ENCODE measurements around the gene RSRC1. TPM values are rescaled to one million over a fixed set of nuclear protein-coding genes. Genes with fewer than 3 reads are reported as not detected.

Gene RSRC1
- total RNA-seq, 1 donor from 2014 or later = 77.9 TPM

DNA sequence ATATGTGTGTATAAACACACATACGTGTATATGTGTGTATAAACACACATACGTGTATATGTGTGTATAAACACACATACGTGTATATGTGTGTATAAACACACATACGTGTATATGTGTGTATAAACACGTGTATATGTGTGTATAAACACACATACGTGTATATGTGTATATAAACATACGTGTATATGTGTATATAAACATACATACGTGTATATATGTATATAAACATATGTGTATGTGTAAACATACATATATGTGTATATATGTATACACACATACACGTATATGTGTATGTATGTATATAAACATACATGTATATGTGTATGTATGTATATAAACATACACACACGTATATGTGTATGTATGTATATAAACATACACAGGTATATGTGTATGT lies 119.1 kb downstream of the RSRC1 start:
- DNase-seq (ENCODE audit: low read depth) = peak; percentile 7

DNA sequence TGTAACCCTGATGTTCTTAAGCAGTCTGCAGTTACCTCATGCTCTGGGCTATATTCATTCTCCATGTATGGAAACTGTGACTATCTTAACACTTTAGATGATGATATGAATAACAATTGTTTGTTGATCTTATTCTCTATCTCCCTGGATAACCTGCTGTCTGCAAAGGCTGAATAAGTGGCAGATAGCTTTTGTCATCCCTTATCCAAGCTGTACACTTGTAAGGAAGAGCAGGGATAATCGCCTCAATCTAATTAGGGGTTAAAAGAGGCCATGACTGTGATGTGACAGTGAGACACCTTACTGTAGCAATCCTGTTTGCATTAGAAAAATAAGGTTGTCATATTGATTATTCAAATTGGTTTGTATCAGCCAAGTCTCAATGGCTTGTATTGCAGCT lies 123.9 kb downstream of the RSRC1 start:
- no peak for DNase-seq (ENCODE audit: low read depth)

DNA sequence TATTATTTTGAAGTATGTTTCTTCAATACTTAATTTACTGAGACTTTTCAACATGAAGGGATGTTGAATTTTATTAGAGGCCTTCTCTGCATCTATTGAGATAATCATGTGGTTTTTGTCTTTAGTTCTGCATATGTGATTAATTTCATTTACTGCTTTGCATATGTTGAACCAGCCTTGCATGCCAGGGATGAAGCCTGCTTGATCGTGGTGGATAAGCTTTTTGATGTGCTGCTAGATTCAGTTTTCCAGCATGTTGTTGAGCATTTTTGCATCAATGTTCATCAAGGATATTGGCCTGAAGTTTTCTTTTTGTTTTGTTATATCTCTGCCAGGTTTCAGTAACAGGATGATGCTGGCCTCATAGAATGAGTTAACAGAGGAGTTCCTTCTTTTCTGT lies 134.4 kb downstream of the RSRC1 start:
- no peak for DNase-seq (ENCODE audit: low read depth)

DNA sequence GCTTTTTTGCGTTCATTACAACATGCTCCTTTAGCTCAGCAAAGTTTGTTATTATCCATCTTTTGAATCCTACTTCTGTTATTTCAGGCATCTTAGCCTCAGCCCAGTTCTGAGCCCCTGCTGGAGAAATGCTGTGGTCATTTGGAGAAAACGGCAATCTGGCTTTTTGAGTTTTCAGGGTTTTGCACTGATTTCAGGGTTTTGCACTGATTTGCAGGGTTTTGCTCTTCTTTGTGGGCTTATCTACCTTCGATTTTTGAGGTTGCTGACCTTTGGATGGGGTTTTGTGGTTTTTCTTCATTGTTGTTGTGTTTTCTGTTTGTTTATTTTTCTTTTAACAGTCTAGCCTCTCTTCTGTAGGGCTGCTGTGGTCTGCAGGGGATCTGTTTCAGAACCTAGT lies 137.4 kb downstream of the RSRC1 start:
- DNase-seq (ENCODE audit: low read depth) = no peak

DNA sequence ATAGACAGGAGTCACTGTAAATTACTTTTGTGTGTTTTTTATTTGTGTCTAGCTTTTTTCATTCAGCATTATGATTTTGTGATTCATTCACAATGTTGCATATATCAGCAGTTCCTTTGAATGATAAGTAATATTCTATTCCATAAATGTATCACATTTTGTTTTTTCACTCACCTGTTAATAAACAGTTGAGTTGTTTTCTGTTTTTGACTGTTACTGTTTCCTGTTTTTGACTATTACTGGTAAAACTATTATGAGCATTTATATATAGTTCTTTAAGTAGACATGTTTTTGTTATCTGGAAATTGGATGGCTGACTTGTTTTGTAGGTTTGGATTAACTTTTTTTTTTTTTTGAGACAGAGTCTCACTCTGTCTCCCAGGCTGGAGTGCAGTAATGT lies 138.4 kb downstream of the RSRC1 start:
- no peak for DNase-seq (ENCODE audit: low read depth)

DNA sequence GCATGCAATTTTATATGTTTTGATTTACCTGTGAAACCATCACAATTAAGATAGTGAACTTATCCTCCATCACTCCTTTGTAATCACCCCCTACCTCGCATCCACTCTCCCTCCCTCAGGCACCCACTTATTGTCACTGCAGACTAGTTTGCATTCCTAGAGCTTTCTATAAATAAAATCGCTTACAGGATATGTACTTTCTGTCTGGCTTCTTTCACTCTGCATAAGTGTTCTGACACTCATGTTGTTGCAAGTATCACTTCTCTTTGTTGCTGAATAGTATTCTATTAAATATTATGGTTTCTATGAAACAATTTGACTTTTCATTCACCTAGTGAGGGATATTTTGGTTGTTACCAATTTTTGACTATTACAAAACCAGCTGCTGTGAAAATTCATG lies 139.3 kb downstream of the RSRC1 start:
- no peak for DNase-seq (ENCODE audit: low read depth)

DNA sequence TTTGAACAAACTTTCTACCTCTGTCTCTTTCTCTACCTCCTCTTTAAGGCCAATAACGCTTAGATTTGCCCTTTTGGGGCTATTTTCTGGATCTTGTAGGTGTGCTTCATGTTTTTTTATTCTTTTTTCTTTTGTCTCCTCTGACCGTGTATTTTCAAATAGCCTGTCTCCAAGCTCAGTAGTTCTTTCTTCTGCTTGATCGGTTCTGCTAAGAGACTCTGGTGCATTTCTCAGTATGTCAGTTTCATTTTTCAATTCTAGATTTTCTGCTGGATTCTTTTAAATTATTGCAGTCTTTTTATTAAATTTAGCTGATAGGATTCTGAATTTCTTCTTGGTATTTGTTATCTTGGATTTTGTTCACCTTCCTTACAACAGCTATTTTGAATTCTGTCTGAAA lies 148.7 kb downstream of the RSRC1 start:
- DNase-seq (ENCODE audit: low read depth) = no peak

DNA sequence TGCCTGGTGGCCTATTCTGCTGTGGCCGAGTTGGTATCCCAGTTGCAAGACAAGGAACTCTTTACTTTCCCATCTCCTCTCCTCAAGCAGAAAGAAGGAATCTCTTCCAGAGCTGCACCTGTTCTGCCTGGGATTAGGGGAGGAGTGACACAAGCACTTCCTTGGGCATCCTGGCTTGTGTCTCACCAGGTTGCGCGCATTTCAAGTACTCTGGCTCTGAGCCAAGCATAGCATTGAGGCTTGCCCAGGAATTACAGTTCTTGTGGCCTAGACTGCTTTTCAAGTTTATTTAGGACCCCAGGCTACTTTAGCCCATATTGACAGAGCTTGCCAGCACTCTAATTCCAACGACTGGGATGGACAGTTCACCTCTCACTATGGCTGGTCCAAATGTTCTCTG lies 150.5 kb downstream of the RSRC1 start:
- DNase-seq (ENCODE audit: low read depth) = peak; percentile 13

DNA sequence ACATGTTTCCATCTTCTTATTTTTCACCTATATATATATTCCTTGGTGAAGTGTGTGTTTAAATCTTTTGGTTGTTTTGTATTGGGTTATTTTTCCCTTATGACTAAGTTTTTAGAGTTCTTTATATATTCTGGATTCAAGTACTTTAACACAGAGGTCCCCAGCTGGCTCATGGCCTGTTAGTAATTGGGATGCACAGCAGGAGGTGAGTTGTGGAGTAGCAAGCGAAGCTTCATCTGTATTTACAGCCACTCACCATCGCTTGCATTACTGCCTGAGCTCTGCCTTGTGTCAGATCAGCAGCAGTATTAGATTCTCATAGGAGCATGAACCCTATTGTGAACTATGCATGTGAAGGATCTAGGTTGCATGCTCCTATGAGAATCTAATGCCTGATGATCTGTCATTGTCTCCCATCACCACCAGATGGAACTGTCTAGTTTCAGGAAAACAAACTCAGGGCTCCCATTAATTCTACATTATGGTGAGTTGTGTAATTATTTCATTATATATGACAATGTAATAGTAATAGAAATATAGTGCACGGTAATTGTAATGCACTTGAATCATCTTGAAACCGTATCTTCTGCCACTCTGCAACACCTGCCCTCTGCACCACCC lies 151.6 kb downstream of the RSRC1 start:
- no peak for DNase-seq (ENCODE audit: low read depth)

DNA sequence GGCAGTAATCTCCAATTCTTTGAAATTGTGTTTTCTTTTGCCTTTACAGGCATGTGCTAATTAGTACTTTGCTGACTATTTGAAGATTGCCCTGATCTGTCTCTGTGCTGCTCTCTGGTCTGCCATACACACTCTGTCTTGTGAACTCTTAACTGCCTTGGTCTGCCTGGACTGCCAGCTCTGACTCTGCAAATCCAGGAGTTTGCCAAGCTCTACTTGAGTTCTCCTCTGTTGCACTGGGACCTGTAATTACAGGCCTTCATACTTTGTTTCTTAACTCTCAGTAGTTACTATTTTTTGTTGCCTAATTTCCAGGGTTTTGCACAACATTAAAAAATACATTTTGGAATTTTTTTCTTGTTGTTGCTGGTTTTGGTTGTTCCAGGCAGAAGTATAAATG lies 155.0 kb downstream of the RSRC1 start:
- DNase-seq (ENCODE audit: low read depth) = no peak

DNA sequence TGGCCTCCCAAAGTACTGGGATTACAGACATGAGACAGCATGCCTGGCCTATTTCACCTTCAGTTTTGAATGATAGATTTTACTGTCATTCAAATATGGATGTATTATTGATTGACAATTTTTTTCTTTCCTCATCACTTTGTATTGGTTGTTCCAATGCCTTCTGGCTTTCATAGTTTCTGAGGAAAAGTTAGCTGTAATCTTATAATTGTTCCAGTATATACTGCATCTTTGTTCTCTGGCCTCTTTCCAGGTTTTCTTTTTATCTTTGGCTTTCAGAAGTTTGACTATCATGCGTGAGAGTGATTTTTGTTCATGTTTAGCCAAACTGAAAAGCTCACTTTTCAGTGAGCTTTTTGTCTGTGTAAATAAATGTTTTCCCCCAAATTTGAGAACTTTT lies 157.1 kb downstream of the RSRC1 start:
- DNase-seq (ENCODE audit: low read depth) = peak; percentile 25

DNA sequence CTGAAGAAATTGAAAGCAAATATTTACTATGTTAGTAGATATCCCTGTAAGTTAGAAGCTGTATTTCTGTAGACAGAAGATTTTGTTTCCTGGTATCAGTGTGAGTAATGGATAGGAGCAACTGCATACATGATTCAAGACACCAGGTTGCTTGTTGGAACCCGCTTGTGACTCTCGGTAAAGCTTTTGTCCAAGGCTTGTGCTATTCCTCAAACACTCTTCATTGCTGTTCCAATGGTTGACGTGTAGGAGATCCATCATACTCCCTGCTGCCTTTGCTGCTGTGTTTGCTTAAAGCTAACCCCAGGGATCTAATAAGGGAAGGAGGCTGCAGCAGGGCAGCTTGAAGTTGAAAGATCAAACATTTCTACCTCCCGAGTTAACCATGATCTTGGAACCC lies 160.1 kb downstream of the RSRC1 start:
- no peak for DNase-seq (ENCODE audit: low read depth)

DNA sequence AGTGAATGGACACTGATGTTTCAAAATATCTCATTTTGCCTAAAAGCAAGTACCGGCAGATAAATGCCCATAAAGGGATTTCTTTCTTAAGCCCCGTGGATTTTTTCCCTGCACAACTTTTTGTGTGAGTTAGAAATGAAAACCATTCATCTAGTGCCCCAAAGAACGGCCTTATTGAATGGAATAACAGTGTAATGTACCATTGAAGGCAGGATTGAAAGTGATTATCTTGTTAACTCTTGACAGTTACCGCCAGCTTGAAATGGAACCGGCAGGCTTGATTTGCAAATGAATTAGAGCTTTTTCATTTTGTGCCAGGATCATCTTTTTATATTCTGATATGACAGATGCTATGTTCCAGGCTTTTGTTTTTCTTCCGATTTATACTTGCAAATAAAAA lies 162.2 kb downstream of the RSRC1 start:
- DNase-seq (ENCODE audit: low read depth) = no peak

DNA sequence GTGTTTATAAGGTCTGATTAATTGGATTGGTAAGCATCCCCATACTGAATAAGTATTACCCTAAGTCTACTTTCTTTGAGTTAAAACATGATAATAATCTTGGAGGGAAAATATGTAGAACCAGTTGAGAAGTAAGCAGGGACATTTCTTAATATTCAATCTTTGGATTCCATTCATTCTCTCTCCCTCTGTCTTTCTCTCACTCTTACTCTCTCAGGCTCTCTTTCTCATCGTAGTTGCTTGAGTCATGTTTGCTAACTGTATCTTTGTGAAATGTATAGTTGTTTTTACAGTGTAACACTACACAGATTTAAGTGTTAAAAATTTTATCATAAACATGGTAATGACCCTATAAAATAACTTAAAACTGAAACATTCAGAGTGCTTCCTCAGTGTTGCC lies 163.8 kb downstream of the RSRC1 start:
- no peak for DNase-seq (ENCODE audit: low read depth)

DNA sequence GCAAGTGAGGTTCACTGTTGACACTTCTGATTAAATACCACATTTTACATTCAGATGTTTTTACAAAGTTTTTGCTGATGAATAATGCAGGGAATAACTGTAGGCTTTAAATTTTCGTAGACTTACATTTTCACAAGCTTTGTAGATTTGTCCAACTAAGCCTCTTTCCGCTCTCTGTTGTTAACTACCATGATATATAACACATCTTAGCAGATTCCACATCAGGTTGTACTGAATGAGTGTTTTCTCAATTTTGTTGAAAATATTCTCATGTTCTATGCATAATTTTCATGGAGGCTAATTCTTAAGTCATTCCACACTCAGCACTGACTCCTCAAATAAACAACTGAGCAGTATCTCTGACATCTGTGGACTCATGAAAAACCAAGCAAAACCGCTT lies 168.3 kb downstream of the RSRC1 start:
- no peak for DNase-seq (ENCODE audit: low read depth)

DNA sequence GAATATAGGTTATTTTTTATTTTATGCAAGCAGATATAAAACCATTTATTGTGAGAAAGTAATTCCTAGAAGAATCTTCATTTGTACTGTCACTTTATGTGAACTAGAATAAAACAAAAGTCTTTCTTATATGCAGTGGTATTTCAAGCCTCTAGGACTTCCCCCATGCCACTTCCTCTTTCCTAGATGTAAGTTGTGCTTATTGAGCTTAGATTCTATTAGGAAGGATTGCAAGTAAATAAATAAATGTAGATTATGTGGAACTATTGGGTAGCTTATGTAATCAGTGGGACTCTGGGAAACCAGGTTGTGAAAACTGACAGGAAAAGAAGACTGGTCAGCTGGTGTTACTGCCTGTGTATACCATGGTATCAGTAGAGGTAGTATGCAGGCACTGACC lies 169.7 kb downstream of the RSRC1 start:
- DNase-seq (ENCODE audit: low read depth) = no peak

DNA sequence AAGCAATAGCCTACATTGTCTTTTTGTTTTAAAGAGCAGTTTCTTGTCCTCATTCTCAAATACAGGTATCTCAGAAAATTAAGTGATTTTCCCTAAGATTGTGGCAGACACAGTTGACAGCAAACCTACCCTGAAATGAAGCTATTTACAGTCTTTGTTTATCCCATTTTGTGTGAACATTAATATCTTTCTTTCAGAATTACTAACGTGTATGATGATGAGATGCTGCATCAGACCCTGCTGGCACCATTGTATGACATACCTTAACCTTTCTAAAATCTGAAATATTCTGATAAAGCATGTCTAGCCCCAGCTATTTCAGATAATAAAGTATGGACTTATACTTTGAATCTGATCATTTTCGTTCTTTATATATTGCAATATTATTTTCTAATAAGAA lies 185.9 kb downstream of the RSRC1 start:
- DNase-seq (ENCODE audit: low read depth) = no peak

DNA sequence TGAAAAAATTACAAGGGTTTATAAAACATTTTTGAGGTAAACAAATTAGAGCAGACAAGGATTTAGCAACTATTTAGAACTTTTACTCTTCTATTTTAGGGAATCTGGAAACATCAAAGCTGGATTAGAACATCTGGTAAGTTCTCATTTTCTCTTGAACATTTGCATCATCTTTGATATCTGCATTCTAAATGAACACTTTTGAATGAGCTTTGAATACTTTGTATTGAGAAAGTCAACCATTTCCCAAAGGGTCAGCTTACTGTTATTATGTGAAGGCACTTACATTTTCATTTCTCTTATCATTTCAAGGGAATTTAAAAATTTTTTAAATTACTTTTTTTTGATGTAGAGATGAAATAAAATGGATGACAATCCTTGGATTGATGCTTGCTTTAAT lies 188.1 kb downstream of the RSRC1 start:
- DNase-seq (ENCODE audit: low read depth) = no peak

DNA sequence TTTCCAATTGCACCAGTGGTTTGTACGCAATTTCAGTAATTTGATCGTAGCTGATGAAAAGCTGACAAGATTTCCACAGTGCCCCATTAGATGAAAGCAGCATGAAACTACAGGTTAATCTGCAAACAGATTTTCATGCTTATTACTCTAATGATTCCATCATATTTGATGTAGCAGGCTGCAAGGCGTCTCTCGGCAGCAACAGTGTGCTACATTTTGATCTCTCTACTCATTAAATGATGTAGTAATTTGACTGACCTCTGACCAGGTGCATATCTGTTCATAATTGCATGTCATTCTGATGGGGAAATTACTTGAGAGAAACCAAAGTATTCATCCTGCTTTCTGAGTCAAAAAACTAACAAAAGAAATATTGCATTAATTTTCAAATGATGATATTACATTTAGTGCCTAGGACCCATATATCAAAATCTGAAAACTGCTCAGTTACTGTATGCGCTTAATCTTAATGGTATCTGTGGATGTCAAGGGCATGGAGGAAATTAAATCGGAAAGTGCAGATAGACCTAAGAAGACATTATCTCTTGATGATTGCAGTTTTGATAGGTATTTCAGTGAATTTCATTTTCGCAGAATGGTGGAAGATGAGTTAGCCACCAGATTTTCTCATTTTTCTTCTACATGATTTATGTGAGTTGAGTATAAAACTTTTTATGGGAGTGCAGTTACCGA lies 198.5 kb downstream of the RSRC1 start:
- DNase-seq (ENCODE audit: low read depth) = no peak

DNA sequence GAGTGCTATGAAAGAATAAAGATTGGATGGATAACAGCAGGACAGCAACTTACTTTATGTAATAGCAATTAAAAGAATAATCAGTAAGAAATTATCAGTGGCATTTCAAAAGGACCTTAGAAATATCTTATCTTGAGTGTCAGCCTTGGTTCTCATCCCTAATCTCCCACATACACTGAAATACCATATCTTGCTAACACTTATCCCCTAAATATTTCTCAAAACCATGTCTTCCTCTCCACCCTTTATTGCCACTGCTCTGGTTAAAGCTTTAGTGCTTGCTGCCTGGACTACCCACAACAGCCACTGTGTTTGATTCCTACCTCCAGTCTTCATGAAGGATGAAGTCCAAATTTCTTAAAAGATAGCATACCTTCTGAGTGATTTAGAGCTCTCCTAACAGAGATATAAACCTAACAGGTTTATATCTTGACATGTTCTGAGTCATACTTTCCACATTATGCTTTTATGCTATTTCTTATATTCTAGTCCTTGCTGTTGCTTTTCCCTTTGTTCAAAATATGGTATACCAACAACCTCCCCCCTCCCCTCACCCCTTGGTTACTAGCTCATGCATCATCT lies 202.8 kb downstream of the RSRC1 start:
- no peak for DNase-seq (ENCODE audit: low read depth)

DNA sequence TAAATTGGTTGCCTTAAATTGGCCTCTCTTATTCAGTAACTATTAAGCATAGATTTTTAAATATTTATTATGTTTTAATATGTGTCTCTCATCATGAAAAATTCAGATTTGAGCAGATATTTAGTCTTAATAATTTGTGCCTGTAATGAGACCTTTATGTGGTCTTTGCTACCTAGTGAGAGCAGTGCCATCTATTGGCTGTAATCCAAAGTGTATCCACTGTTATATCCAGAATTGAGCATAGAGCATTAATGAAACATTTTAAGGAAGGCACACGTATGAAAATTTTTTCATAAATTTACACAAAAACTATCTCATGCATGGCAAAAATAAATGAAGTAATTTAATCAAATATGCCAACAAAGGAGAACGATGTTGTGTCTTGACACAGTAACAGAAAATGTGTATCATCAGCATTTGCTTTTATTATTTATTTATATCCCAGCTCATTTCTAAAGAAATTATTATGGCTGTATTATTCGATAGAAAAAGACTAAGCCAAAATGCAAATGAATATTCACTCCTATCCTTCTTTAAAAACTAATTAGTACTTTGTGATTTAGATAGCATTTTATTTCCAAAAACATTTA lies 203.5 kb downstream of the RSRC1 start:
- peak; percentile 61 for DNase-seq (ENCODE audit: low read depth)

DNA sequence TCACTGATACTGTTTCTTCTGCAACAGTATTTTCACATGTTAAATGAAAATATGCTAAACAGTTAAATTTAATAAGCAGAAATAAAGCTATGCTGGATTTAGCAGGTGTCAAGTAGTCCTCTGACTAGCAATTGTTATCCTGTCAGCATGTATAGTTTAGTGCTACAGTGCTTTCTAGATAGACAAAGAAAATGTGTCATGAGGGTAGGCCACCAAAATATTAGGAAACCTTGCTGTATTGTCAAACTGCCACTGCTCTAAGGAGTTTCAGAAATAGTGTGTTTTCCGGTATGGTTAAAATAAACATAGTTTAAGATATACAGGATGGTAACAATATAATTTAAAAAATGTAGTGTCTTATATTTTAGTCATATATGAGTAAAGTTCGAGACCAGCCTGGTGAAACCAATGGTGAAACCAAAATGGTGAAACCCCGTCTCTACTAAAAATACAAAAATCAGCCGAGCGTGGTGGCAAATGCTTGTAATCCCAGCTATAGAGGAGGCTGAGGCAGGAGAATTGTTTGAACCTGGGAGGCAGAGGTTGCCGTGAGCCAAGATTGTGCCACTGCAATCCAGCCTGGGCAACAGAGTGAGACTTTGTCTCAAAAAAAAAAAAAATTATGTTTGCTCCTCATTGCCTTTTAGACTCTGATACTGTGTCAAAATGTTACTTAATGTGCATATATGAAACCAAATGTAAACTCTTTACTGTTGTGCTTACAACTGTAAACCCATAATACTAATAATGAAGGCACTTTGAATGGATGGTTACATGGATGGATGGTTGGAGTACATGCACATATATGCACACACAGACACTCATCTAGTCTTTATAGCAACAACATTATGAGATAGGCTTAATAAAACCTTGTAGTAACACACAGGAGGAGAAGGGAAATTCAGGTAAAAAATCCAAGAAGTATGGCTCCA lies 204.8 kb downstream of the RSRC1 start:
- DNase-seq (ENCODE audit: low read depth) = no peak
